ENCODE measurements around the gene RDH12.

RDH12 gene

DNA sequence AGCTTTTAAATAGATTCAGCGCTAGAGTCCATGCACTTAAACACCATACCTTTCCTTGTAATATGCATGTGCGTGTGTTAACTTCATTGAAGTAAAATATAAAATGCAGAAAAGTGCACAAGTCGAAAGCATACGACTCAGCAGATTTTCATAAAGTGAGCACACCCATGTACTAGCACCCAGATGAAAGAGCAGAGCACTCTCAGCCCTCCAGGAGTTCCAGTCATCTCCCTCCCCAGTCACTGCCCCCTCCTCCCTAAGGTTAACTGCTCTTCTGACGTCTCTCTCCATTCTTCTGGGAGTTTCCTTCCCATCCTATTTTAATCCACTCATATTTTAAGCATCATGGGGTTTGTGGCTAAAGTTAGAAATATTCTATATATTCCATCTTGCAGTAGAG, 20.2 kb downstream of the RDH12 start:
- H3K4me2 ChIP-seq (ENCODE audit: low read depth, low read length, poor library complexity, severe bottlenecking): no peak overlapping the region
- H3K79me2 ChIP-seq (ENCODE audit: insufficient read depth, low read length): no peaks in the 10 kb centered on the region
- H3F3A ChIP-seq (ENCODE audit: insufficient read depth): no peaks in the 10 kb centered on the region
- no peaks in the 10 kb centered on the region for H3K27me3 ChIP-seq (ENCODE audit: low read length)
- no peak for TF ChIP-seq EZH2phosphoT487 (conservative IDR thresholded peaks at IDR 0.05; ENCODE audit: low read length)
- TF ChIP-seq, protein P1, sequence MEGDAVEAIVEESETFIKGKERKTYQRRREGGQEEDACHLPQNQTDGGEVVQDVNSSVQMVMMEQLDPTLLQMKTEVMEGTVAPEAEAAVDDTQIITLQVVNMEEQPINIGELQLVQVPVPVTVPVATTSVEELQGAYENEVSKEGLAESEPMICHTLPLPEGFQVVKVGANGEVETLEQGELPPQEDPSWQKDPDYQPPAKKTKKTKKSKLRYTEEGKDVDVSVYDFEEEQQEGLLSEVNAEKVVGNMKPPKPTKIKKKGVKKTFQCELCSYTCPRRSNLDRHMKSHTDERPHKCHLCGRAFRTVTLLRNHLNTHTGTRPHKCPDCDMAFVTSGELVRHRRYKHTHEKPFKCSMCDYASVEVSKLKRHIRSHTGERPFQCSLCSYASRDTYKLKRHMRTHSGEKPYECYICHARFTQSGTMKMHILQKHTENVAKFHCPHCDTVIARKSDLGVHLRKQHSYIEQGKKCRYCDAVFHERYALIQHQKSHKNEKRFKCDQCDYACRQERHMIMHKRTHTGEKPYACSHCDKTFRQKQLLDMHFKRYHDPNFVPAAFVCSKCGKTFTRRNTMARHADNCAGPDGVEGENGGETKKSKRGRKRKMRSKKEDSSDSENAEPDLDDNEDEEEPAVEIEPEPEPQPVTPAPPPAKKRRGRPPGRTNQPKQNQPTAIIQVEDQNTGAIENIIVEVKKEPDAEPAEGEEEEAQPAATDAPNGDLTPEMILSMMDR (IDR thresholded peaks at IDR 0.05; ENCODE audit: insufficient read depth, low read length, poor library complexity, severe bottlenecking): no peak
- no peaks in the 10 kb centered on the region for H3K36me3 ChIP-seq (ENCODE audit: low read length)
- no peak overlapping the region for H2AFZ ChIP-seq (ENCODE audit: low read depth, low read length, severe bottlenecking)
- no peak overlapping the region for H3K9ac ChIP-seq (ENCODE audit: low read length)
- H3K27ac ChIP-seq (ENCODE audit: low read depth, low read length): no peak overlapping the region
- no peaks in the 10 kb centered on the region for H3K9me3 ChIP-seq (ENCODE audit: insufficient read depth, low read length)
- H3K9me2 ChIP-seq (replicated peaks; ENCODE audit: insufficient read depth, low read length): no peaks in the 10 kb centered on the region
- no peaks in the 10 kb centered on the region for H4K20me1 ChIP-seq (ENCODE audit: low read depth, low read length)
- H3K4me3 ChIP-seq (ENCODE audit: insufficient read depth, low read length, poor library complexity, severe bottlenecking): no peak overlapping the region

DNA sequence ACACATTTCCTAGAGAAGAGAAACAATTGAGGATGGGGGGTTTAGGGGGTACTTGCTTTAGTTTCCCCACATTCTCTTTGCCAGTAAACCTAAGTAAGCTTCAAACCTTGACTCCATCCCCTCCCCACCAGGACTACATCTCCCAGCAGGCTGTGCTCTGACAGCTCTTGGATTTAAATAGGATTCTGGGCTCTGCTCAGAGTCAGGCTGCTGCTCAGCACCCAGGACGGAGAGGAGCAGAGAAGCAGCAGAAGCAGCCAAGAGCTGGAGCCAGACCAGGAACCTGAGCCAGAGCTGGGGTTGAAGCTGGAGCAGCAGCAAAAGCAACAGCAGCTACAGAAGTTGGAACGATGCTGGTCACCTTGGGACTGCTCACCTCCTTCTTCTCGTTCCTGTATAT, 20.6 kb downstream of the RDH12 start:
- no peak overlapping the region for H3K27ac ChIP-seq (ENCODE audit: low read depth, low read length)
- no peak overlapping the region for H3K4me3 ChIP-seq (ENCODE audit: insufficient read depth, low read length, poor library complexity, severe bottlenecking)
- no peaks in the 10 kb centered on the region for H4K20me1 ChIP-seq (ENCODE audit: low read depth, low read length)
- no peaks in the 10 kb centered on the region for H3F3A ChIP-seq (ENCODE audit: insufficient read depth)
- no peaks in the 10 kb centered on the region for H3K9me3 ChIP-seq (ENCODE audit: insufficient read depth, low read length)
- H2AFZ ChIP-seq (ENCODE audit: low read depth, low read length, severe bottlenecking): no peak overlapping the region
- no peak for TF ChIP-seq EZH2phosphoT487 (conservative IDR thresholded peaks at IDR 0.05; ENCODE audit: low read length)
- TF ChIP-seq, protein P1 (IDR thresholded peaks at IDR 0.05; ENCODE audit: insufficient read depth, low read length, poor library complexity, severe bottlenecking): no peak
- H3K4me2 ChIP-seq (ENCODE audit: low read depth, low read length, poor library complexity, severe bottlenecking): no peak overlapping the region
- H3K79me2 ChIP-seq (ENCODE audit: insufficient read depth, low read length): no peaks in the 10 kb centered on the region
- H3K9me2 ChIP-seq (replicated peaks; ENCODE audit: insufficient read depth, low read length): no peaks in the 10 kb centered on the region
- H3K9ac ChIP-seq (ENCODE audit: low read length): no peak overlapping the region
- no peaks in the 10 kb centered on the region for H3K27me3 ChIP-seq (ENCODE audit: low read length)
- H3K36me3 ChIP-seq (ENCODE audit: low read length): no peaks in the 10 kb centered on the region

DNA sequence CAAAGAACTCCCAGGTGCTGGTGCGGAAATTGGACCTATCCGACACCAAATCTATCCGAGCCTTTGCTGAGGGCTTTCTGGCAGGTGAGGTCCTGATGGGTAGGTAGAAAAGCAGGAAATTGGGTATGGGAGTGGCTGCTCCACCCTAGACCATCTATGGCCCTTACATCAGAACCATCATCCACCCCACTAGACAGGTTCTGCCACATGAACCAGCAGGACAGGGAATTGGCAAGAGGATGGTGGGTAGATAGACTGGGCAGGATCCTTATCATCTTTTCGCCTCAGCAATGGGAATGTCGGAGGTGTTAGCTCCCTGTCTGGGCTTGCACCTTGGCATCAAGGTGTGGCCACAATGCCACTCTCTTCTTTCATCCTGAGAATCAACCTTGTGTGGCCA, 23.5 kb downstream of the RDH12 start:
- no peaks in the 10 kb centered on the region for H3K27me3 ChIP-seq (ENCODE audit: low read length)
- no peak for TF ChIP-seq EZH2phosphoT487 (conservative IDR thresholded peaks at IDR 0.05; ENCODE audit: low read length)
- TF ChIP-seq, protein P1 (IDR thresholded peaks at IDR 0.05; ENCODE audit: insufficient read depth, low read length, poor library complexity, severe bottlenecking): no peak
- H3K9ac ChIP-seq (ENCODE audit: low read length): no peak overlapping the region
- H4K20me1 ChIP-seq (ENCODE audit: low read depth, low read length): no peaks in the 10 kb centered on the region
- no peaks in the 10 kb centered on the region for H3F3A ChIP-seq (ENCODE audit: insufficient read depth)
- no peak overlapping the region for H3K27ac ChIP-seq (ENCODE audit: low read depth, low read length)
- H3K4me2 ChIP-seq (ENCODE audit: low read depth, low read length, poor library complexity, severe bottlenecking): no peak overlapping the region
- H3K79me2 ChIP-seq (ENCODE audit: insufficient read depth, low read length): no peaks in the 10 kb centered on the region
- H3K36me3 ChIP-seq (ENCODE audit: low read length): no peaks in the 10 kb centered on the region
- no peak overlapping the region for H2AFZ ChIP-seq (ENCODE audit: low read depth, low read length, severe bottlenecking)
- H3K9me2 ChIP-seq (replicated peaks; ENCODE audit: insufficient read depth, low read length): no peaks in the 10 kb centered on the region
- H3K9me3 ChIP-seq (ENCODE audit: insufficient read depth, low read length): no peaks in the 10 kb centered on the region
- no peak overlapping the region for H3K4me3 ChIP-seq (ENCODE audit: insufficient read depth, low read length, poor library complexity, severe bottlenecking)

Data from SU-DHL-6 (cell line).